Trophoblast cell (in vitro differentiated cells and primary cell): ENCODE measurements around the gene PLCH1.

ENCODE experiments used
- DNase-seq, 2 donors: peaks; one replicate each; pipeline ENCODE4 v3.0.0-alpha.2; 2016
- H2AFZ ChIP-seq: 2 replicates; pipeline ENCODE4 v1.6.1; 2013; ENCODE audit warnings: low read length, moderate library complexity, mild to moderate bottlenecking; ENCODE audit not compliant: insufficient read depth, poor library complexity
- H2AK5ac ChIP-seq: 2 replicates; pipeline ENCODE4 v1.6.1; 2013; ENCODE audit warnings: mild to moderate bottlenecking, low read length
- H2BK120ac ChIP-seq: 2 replicates; pipeline ENCODE4 v1.6.1; 2013; ENCODE audit warnings: low read length, mild to moderate bottlenecking, moderate library complexity; ENCODE audit not compliant: insufficient read depth, poor library complexity
- H2BK12ac ChIP-seq: 2 replicates; pipeline ENCODE4 v1.6.1; 2013; ENCODE audit warnings: mild to moderate bottlenecking, low read length, moderate library complexity
- H2BK5ac ChIP-seq: 2 replicates; pipeline ENCODE4 v1.6.1; 2013; ENCODE audit warnings: low read length, low read depth, moderate library complexity, mild to moderate bottlenecking; ENCODE audit not compliant: poor library complexity
- H3K14ac ChIP-seq: 2 replicates; pipeline ENCODE4 v1.6.1; 2013; ENCODE audit warnings: mild to moderate bottlenecking, low read length
- H3K18ac ChIP-seq: 2 replicates; pipeline ENCODE4 v1.6.1; 2013; ENCODE audit warnings: mild to moderate bottlenecking, low read length
- H3K23ac ChIP-seq: 2 replicates; pipeline ENCODE4 v1.6.1; 2013; ENCODE audit warnings: low read length
- H3K27ac ChIP-seq: 2 replicates; pipeline ENCODE4 v1.5.1; 2013; ENCODE audit warnings: low read depth, mild to moderate bottlenecking, inconsistent platforms, low read length, moderate library complexity
- H3K27me3 ChIP-seq: 2 replicates; pipeline ENCODE4 v1.6.1; 2013; ENCODE audit warnings: inconsistent platforms, mild to moderate bottlenecking, low read length, moderate library complexity; ENCODE audit not compliant: insufficient read depth
- H3K36me3 ChIP-seq, 2 experiments: 1 replicate in 1 of 2; 2 replicates in 1 of 2; pipeline ENCODE4 v1.6.1; 2013; ENCODE audit warnings: low read length in 2 of 2, mild to moderate bottlenecking in 2 of 2, moderate library complexity in 1 of 2; ENCODE audit not compliant: insufficient read depth in 2 of 2, control insufficient read depth in 1 of 2
- H3K4ac ChIP-seq: 2 replicates; pipeline ENCODE4 v1.6.1; 2013; ENCODE audit warnings: low read depth, mild to moderate bottlenecking, low read length, moderate library complexity
- H3K4me1 ChIP-seq, 2 experiments: 1 replicate in 1 of 2; 2 replicates in 1 of 2; pipeline ENCODE4 v1.6.1; 2013; ENCODE audit warnings: low read length in 2 of 2, mild to moderate bottlenecking in 2 of 2, moderate library complexity in 1 of 2; ENCODE audit not compliant: insufficient read depth in 2 of 2, control insufficient read depth in 1 of 2
- H3K4me2 ChIP-seq: 2 replicates; pipeline ENCODE4 v1.6.1; 2013; ENCODE audit warnings: inconsistent platforms, mild to moderate bottlenecking, low read length, moderate library complexity
- H3K4me3 ChIP-seq: 2 replicates; pipeline ENCODE4 v1.5.1; 2013; ENCODE audit warnings: mild to moderate bottlenecking, low read depth, low read length, inconsistent platforms
- H3K79me1 ChIP-seq: one replicate; pipeline ENCODE4 v1.6.1; 2013; ENCODE audit warnings: low read length
- H3K79me2 ChIP-seq: 2 replicates; pipeline ENCODE4 v1.6.1; 2013; ENCODE audit warnings: low read length, mild to moderate bottlenecking; ENCODE audit not compliant: control insufficient read depth, insufficient read depth, poor library complexity
- H3K9ac ChIP-seq: 2 replicates; pipeline ENCODE4 v1.6.1; 2013; ENCODE audit warnings: mild to moderate bottlenecking, low read length
- H3K9me3 ChIP-seq: 2 replicates; pipeline ENCODE4 v1.6.1; 2013; ENCODE audit warnings: low read depth, mild to moderate bottlenecking, control low read depth, inconsistent platforms, low read length; ENCODE audit not compliant: insufficient read depth
- H4K12ac ChIP-seq: 2 replicates; pipeline ENCODE4 v1.6.1; 2013; ENCODE audit warnings: low read depth, mild to moderate bottlenecking, low read length, moderate library complexity
- H4K8ac ChIP-seq: 2 replicates; pipeline ENCODE4 v1.6.1; 2013; ENCODE audit warnings: low read depth, mild to moderate bottlenecking, low read length, moderate library complexity
- H4K91ac ChIP-seq: one replicate; pipeline ENCODE4 v1.6.1; 2013; ENCODE audit warnings: low read depth, mild to moderate bottlenecking, low read length, moderate library complexity
- WGBS: extraction: QIAGEN DNeasy Blood & Tissue Kit; methylation state at CpG from one replicate; pipeline ENCODE4 v1.1.7; 2013; ENCODE audit warnings: missing lambda C conversion rate; ENCODE audit not compliant: insufficient read length, insufficient coverage; ENCODE audit errors: extremely low coverage; 5-methylcytosine and 5-hydroxymethylcytosine counted together

Gene PLCH1

DNA sequence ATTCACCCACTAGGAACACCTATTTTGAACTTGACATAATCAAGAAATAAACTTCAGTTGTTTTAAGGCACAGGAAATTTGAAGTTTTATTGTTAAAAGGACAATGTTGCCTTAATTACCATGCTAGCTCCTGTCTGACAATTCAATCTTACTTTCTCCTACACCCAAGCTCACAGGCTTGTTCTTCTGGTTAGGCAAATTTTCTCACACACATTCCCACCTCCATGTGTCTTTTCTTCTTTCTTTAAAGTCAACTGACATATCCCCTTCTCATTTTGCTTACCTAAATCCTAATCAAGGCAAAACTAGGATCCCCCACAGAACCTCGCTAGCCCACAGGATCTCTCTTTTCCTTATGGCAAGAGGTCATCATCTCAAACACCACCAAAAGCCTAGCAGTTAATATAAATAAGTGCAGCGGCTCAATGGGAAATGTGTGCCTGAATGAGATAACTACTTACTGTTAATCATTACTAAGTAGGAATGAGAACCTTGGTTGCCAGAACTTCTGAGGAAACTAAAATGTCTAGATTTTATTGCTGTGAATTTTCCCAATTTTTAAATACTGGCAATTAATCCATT, 189.3 kb downstream of the PLCH1 start:
- H3K4ac ChIP-seq: no peak overlapping the region
- H2AFZ ChIP-seq: no peak overlapping the region
- H3K79me1 ChIP-seq: no peaks in the 10 kb centered on the region
- H3K14ac ChIP-seq: no peak overlapping the region
- H3K27me3 ChIP-seq: no peaks in the 10 kb centered on the region
- H3K4me3 ChIP-seq: no peak overlapping the region
- no peak overlapping the region for H3K27ac ChIP-seq
- H3K4me2 ChIP-seq: no peak overlapping the region
- no peaks in the 10 kb centered on the region for H3K36me3 ChIP-seq
- H4K8ac ChIP-seq: no peak overlapping the region
- H3K79me2 ChIP-seq: no peaks in the 10 kb centered on the region
- no peak overlapping the region for H2AK5ac ChIP-seq
- H3K9me3 ChIP-seq: no peaks in the 10 kb centered on the region
- H2BK120ac ChIP-seq: no peak overlapping the region
- no peak for DNase-seq
- no peak overlapping the region for H3K9ac ChIP-seq
- H3K23ac ChIP-seq: no peak overlapping the region
- no peak overlapping the region for H4K12ac ChIP-seq
- no peak overlapping the region for H4K91ac ChIP-seq
- H2BK5ac ChIP-seq: no peak overlapping the region
- H2BK12ac ChIP-seq: no peak overlapping the region
- no CpG with 5 or more reads among the region's 2 CpGs for WGBS
- H3K18ac ChIP-seq: no peak overlapping the region
- H3K4me1 ChIP-seq: peaks cover 2 to 7% of the 10 kb centered on the region in 2 experiments

- no peak overlapping the region for H2BK12ac ChIP-seq
- no peak overlapping the region for H3K23ac ChIP-seq
- no peaks in the 10 kb centered on the region for H3K36me3 ChIP-seq
- H4K12ac ChIP-seq: no peak overlapping the region
- peaks cover 2 to 5% of the 10 kb centered on the region in 2 experiments for H3K4me1 ChIP-seq
- H3K27ac ChIP-seq: no peak overlapping the region
- H4K8ac ChIP-seq: no peak overlapping the region
- no peak overlapping the region for H3K4me3 ChIP-seq
- H2AFZ ChIP-seq: no peak overlapping the region
- no peaks in the 10 kb centered on the region for H3K79me2 ChIP-seq
- no peak overlapping the region for H3K18ac ChIP-seq
- no peak overlapping the region for H3K4me2 ChIP-seq
- H2BK120ac ChIP-seq: no peak overlapping the region
- H2AK5ac ChIP-seq: no peak overlapping the region
- H3K9ac ChIP-seq: no peak overlapping the region
- H3K14ac ChIP-seq: no peak overlapping the region
- no peaks in the 10 kb centered on the region for H3K9me3 ChIP-seq
- H4K91ac ChIP-seq: no peak overlapping the region
- DNase-seq: peak in 1 of 2 donors; percentile 56
- WGBS: no CpG with 5 or more reads among the region's 4 CpGs
- H2BK5ac ChIP-seq: no peak overlapping the region
- H3K27me3 ChIP-seq: no peaks in the 10 kb centered on the region
- no peaks in the 10 kb centered on the region for H3K79me1 ChIP-seq
- no peak overlapping the region for H3K4ac ChIP-seq
Measured at GRCh38 chr3:155554777-155555451, 190.0 kb downstream of the PLCH1 start.

DNA sequence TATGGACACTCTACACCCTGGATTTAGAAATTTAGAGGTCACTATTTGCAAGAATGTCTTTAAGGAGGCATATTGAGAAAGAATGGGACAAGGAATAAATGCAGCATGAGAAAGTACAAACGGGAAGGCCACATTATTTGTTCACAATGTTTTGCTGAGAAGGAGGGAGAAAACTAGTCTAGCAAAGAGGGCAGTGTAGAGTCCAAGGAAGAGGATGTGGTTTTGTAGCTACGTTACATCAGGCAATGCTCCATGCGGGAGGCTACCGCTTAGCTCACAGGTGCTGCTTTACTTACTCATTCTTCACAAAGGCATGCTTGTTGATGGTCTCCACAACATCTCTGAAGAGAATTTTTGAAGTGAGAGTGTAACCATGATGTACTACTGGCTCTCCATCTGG, 191.1 kb downstream of the PLCH1 start:
- Histone ChIP-seq H2AFZ (no peak overlapping the region), H3K9ac (no peak overlapping the region), H3K23ac (no peak overlapping the region), H2AK5ac (no peak overlapping the region), H3K36me3 (no peaks in the 10 kb centered on the region), H3K79me2 (no peaks in the 10 kb centered on the region), H3K27me3 (no peaks in the 10 kb centered on the region), H3K4ac (no peak overlapping the region), H3K4me3 (no peak overlapping the region), H2BK5ac (no peak overlapping the region), H2BK12ac (no peak overlapping the region), H3K4me1 (peaks cover 2 to 5% of the 10 kb centered on the region in 2 experiments), H3K27ac (no peak overlapping the region), H2BK120ac (no peak overlapping the region), H4K8ac (no peak overlapping the region), H3K14ac (no peak overlapping the region), H3K9me3 (no peaks in the 10 kb centered on the region), H3K18ac (no peak overlapping the region), H3K4me2 (no peak overlapping the region), H4K12ac (no peak overlapping the region), H4K91ac (no peak overlapping the region), H3K79me1 (no peaks in the 10 kb centered on the region)
- DNase-seq: no peak
- no CpG with 5 or more reads among the region's 4 CpGs for WGBS

GRCh38 chr3:155553326-155553725, 191.5 kb downstream of the PLCH1 start:
- no peak overlapping the region for H3K9ac ChIP-seq
- H3K23ac ChIP-seq: no peak overlapping the region
- H2BK120ac ChIP-seq: no peak overlapping the region
- H3K36me3 ChIP-seq: no peaks in the 10 kb centered on the region
- no peaks in the 10 kb centered on the region for H3K79me1 ChIP-seq
- H3K4me1 ChIP-seq: peaks cover 2 to 5% of the 10 kb centered on the region in 2 experiments
- no peak overlapping the region for H3K4me3 ChIP-seq
- H3K4ac ChIP-seq: no peak overlapping the region
- no peak overlapping the region for H3K18ac ChIP-seq
- H3K9me3 ChIP-seq: no peaks in the 10 kb centered on the region
- H3K27me3 ChIP-seq: no peaks in the 10 kb centered on the region
- no CpG with 5 or more reads among the region's 4 CpGs for WGBS
- no peak overlapping the region for H3K14ac ChIP-seq
- H4K91ac ChIP-seq: no peak overlapping the region
- H2BK5ac ChIP-seq: no peak overlapping the region
- no peak overlapping the region for H4K8ac ChIP-seq
- no peaks in the 10 kb centered on the region for H3K79me2 ChIP-seq
- no peak for DNase-seq
- no peak overlapping the region for H4K12ac ChIP-seq
- H3K4me2 ChIP-seq: no peak overlapping the region
- no peak overlapping the region for H3K27ac ChIP-seq
- no peak overlapping the region for H2AK5ac ChIP-seq
- H2BK12ac ChIP-seq: no peak overlapping the region
- H2AFZ ChIP-seq: no peak overlapping the region
